Smooth muscle cell (in vitro differentiated cells): ENCODE measurements around the gene ADGB. TPM values are rescaled to one million over a fixed set of nuclear protein-coding genes. Genes with fewer than 3 reads are reported as not detected.
A peak's percentile ranks its signal among the peaks of the same experiment; 100 is the strongest.
"Not testable (repeated sequence)": the region's sequence is repeated elsewhere in the genome, so short reads cannot be mapped to it uniquely, and the experiment has no call there.

Source experiments
- DNase-seq: peaks from one replicate; lab custom pipeline; 2025; ENCODE audit not compliant: unreplicated experiment; lab: John Stamatoyannopoulos, UW
- H2AFZ ChIP-seq: fragments of 200-600 bp; sonication (generic); 2 replicates; pipeline ENCODE4 v1.6.0; 2016; ENCODE audit warnings: antibody characterized with exemption, low read depth, mild to moderate bottlenecking
- H3F3A ChIP-seq: fragments of 200-600 bp; sonication (generic); 2 replicates; pipeline ENCODE4 v1.6.0; 2017; ENCODE audit warnings: antibody characterized with exemption, low read depth
- H3K27ac ChIP-seq: fragments of 200-600 bp; sonication (generic); 2 replicates; pipeline ENCODE4 v1.5.1; 2016; ENCODE audit warnings: low read depth, mild to moderate bottlenecking
- H3K27me3 ChIP-seq: fragments of 200-600 bp; sonication (generic); 2 replicates; pipeline ENCODE4 v1.6.1; 2016; ENCODE audit warnings: low read depth, mild to moderate bottlenecking
- H3K36me3 ChIP-seq: fragments of 200-600 bp; sonication (generic); 2 replicates; pipeline ENCODE4 v1.5.1; 2016; ENCODE audit warnings: low read depth
- H3K4me1 ChIP-seq: fragments of 200-600 bp; sonication (generic); 2 replicates; pipeline ENCODE4 v1.5.1; 2016; ENCODE audit warnings: low read depth
- H3K4me2 ChIP-seq: fragments of 200-600 bp; sonication (generic); 2 replicates; pipeline ENCODE4 v1.6.0; 2016; ENCODE audit warnings: mild to moderate bottlenecking
- H3K4me3 ChIP-seq: fragments of 200-600 bp; sonication (generic); 2 replicates; pipeline ENCODE4 v1.5.1; 2016; ENCODE audit warnings: mild to moderate bottlenecking
- H3K79me2 ChIP-seq: fragments of 200-600 bp; sonication (generic); 2 replicates; pipeline ENCODE4 v1.6.0; 2016; ENCODE audit warnings: low read depth, mild to moderate bottlenecking
- H3K9ac ChIP-seq: fragments of 200-600 bp; sonication (generic); 2 replicates; pipeline ENCODE4 v1.6.0; 2016; ENCODE audit warnings: low read depth
- H3K9me3 ChIP-seq: fragments of 200-600 bp; sonication (generic); replicated peaks from 2 replicates; pipeline ENCODE4 v1.5.1; 2016; ENCODE audit warnings: low read depth
- H4K20me1 ChIP-seq: fragments of 200-600 bp; sonication (generic); 2 replicates; pipeline ENCODE4 v1.6.0; 2016; ENCODE audit warnings: low read depth
- CTCF ChIP-seq: fragments of 200-600 bp; sonication (generic); IDR thresholded peaks from 2 replicates; pipeline ENCODE4 v1.5.1; 2017; ENCODE audit warnings: borderline replicate concordance, mild to moderate bottlenecking, antibody characterized with exemption; ENCODE audit not compliant: insufficient read depth, poor library complexity, severe bottlenecking
- WGBS: methylation state at CpG from one replicate; pipeline ENCODE4 v1.1.7; 2016; ENCODE audit warnings: low lambda C conversion rate; 5-methylcytosine and 5-hydroxymethylcytosine counted together
- polyA plus RNA-seq: library from polyadenylated mRNA; unstranded; fragments of >200 nt; fragmentation: Nextera tagmentation; extraction: Ambion mirVana; gene quantifications from 2 replicates; pipeline ENCODE4 v1.2.1, GENCODE V29; 2016
- total RNA-seq: library from RNA; depleted of rRNA; stranded (reverse); fragments of >200 nt; gene quantifications from 2 replicates; pipeline ENCODE4 v1.2.3, GENCODE V29; 2014

The ADGB gene
- total and polyA plus RNA-seq, 2 experiments from 2014 or later, result 1.1 to 3.1 TPM

GRCh38 chr6:146790561-146791091 lies 191.9 kb downstream of the ADGB start:
- TF ChIP-seq CTCF, result no peak
- Histone ChIP-seq H3K4me3 (no peak overlapping the region), H3K4me1 (no peaks in the 10 kb centered on the region), H3F3A (no peaks in the 10 kb centered on the region), H3K4me2 (no peak overlapping the region), H3K36me3 (peaks cover under 1% of the 10 kb centered on the region), H4K20me1 (no peaks in the 10 kb centered on the region), H3K9me3 (peaks cover 5% of the 10 kb centered on the region), H3K27ac (no peak overlapping the region), H3K27me3 (no peaks in the 10 kb centered on the region), H3K9ac (no peak overlapping the region), H2AFZ (no peak overlapping the region), H3K79me2 (no peaks in the 10 kb centered on the region)
- 78% methylated on average over 4 of the region's 4 CpGs for WGBS
- DNase-seq, result no peak

- H3K27me3 ChIP-seq, result no peaks in the 10 kb centered on the region
- no peak overlapping the region for H3K9ac ChIP-seq
- no peaks in the 10 kb centered on the region for H3K4me1 ChIP-seq
- peaks cover 2% of the 10 kb centered on the region for H3K36me3 ChIP-seq
- no peak for DNase-seq
- no peak overlapping the region for H3K27ac ChIP-seq
- no peaks in the 10 kb centered on the region for H3K79me2 ChIP-seq
- H3K9me3 ChIP-seq, result peaks cover 5% of the 10 kb centered on the region
- H3K4me2 ChIP-seq, result no peak overlapping the region
- no peak for TF ChIP-seq CTCF
- no peak overlapping the region for H3K4me3 ChIP-seq
- H3F3A ChIP-seq, result no peaks in the 10 kb centered on the region
- no peaks in the 10 kb centered on the region for H4K20me1 ChIP-seq
- no peak overlapping the region for H2AFZ ChIP-seq
- 85% methylated on average over 4 of the region's 4 CpGs for WGBS
Measured at GRCh38 chr6:146791930-146792329, 193.2 kb downstream of the ADGB start.

GRCh38 chr6:146793218-146793617 lies 194.4 kb downstream of the ADGB start:
- not testable (repeated sequence) for H2AFZ ChIP-seq, H3K27me3 ChIP-seq, H3K4me3 ChIP-seq, H4K20me1 ChIP-seq, H3K4me1 ChIP-seq, H3F3A ChIP-seq, H3K9me3 ChIP-seq, H3K27ac ChIP-seq, H3K4me2 ChIP-seq, H3K9ac ChIP-seq, H3K36me3 ChIP-seq, H3K79me2 ChIP-seq, DNase-seq
- 48% methylated on average over 2 of the region's 2 CpGs for WGBS

GRCh38 chr6:146795479-146796133 lies 196.8 kb downstream of the ADGB start:
- no peak overlapping the region for H3K27ac ChIP-seq
- no peak for TF ChIP-seq CTCF

GRCh38 chr6:146803167-146803566 lies 204.4 kb downstream of the ADGB start:
- H3K4me3 ChIP-seq, H3K27me3 ChIP-seq, H3K36me3 ChIP-seq, H3F3A ChIP-seq, H3K9ac ChIP-seq, H3K4me1 ChIP-seq, DNase-seq, H3K27ac ChIP-seq, H3K9me3 ChIP-seq, H3K79me2 ChIP-seq, H4K20me1 ChIP-seq, H3K4me2 ChIP-seq: not testable (repeated sequence)
- peak overlapping the region; percentile 2 for H2AFZ ChIP-seq
- WGBS, result 87% methylated on average over 3 of the region's 3 CpGs

More at GRCh38 chr6:146795479-146796133, 196.8 kb downstream of the ADGB start:
- Histone ChIP-seq H3K79me2 (no peaks in the 10 kb centered on the region), H3K9ac (no peak overlapping the region), H3K4me2 (no peak overlapping the region), H4K20me1 (no peaks in the 10 kb centered on the region), H3K4me3 (no peak overlapping the region), H3K4me1 (no peaks in the 10 kb centered on the region), H2AFZ (no peak overlapping the region), H3K36me3 (peaks cover 2% of the 10 kb centered on the region), H3F3A (no peaks in the 10 kb centered on the region), H3K9me3 (peaks cover 5% of the 10 kb centered on the region), H3K27me3 (no peaks in the 10 kb centered on the region)
- WGBS, result 88% methylated on average over 1 of the region's 1 CpG
- DNase-seq, result no peak
